Skeletal muscle tissue (tissue), 4 donors: Measurements from ENCODE around the gene TRIAP1. TPM values are rescaled to one million over a fixed set of nuclear protein-coding genes. Genes with fewer than 3 reads are reported as not detected.

Experiments used
- H3K27ac ChIP-seq: one replicate; pipeline ENCODE4 v1.7.0; 2013; ENCODE audit warnings: mild to moderate bottlenecking, low read depth, low read length, inconsistent platforms
- H3K27me3 ChIP-seq, 3 donors: one replicate each; pipeline ENCODE4 v1.7.0; 2013; ENCODE audit warnings: low read length in 3 of 3; ENCODE audit not compliant: control insufficient read depth in 3 of 3, insufficient read depth in 3 of 3
- H3K36me3 ChIP-seq, 3 donors: one replicate each; pipeline ENCODE4 v1.7.0; 2013; ENCODE audit warnings: low read length in 3 of 3; ENCODE audit not compliant: control insufficient read depth in 3 of 3, insufficient read depth in 3 of 3
- H3K4me1 ChIP-seq, 3 donors: one replicate each; pipeline ENCODE4 v1.7.0; 2013; ENCODE audit warnings: low read length in 3 of 3, mild to moderate bottlenecking in 3 of 3; ENCODE audit not compliant: control insufficient read depth in 3 of 3, insufficient read depth in 3 of 3
- H3K4me3 ChIP-seq, 3 donors: one replicate each; pipeline ENCODE4 v1.7.0; 2013; ENCODE audit warnings: low read length in 3 of 3
- H3K9ac ChIP-seq, 3 donors: one replicate each; pipeline ENCODE4 v1.7.0; 2013; ENCODE audit warnings: low read length in 3 of 3, mild to moderate bottlenecking in 3 of 3, moderate library complexity in 2 of 3, low read depth in 1 of 3
- H3K9me3 ChIP-seq, 3 donors: one replicate each; pipeline ENCODE4 v1.7.0; 2013; ENCODE audit warnings: low read length in 3 of 3; ENCODE audit not compliant: control insufficient read depth in 3 of 3
- total RNA-seq: library from RNA; depleted of rRNA; stranded (reverse); fragments of >200 nt; gene quantifications from one replicate; pipeline ENCODE4 v1.2.3, GENCODE V29; 2014
- donor health status: Osteomylitis.

The TRIAP1 gene
- total RNA-seq, 1 donor from 2014 or later = 18.8 TPM

DNA sequence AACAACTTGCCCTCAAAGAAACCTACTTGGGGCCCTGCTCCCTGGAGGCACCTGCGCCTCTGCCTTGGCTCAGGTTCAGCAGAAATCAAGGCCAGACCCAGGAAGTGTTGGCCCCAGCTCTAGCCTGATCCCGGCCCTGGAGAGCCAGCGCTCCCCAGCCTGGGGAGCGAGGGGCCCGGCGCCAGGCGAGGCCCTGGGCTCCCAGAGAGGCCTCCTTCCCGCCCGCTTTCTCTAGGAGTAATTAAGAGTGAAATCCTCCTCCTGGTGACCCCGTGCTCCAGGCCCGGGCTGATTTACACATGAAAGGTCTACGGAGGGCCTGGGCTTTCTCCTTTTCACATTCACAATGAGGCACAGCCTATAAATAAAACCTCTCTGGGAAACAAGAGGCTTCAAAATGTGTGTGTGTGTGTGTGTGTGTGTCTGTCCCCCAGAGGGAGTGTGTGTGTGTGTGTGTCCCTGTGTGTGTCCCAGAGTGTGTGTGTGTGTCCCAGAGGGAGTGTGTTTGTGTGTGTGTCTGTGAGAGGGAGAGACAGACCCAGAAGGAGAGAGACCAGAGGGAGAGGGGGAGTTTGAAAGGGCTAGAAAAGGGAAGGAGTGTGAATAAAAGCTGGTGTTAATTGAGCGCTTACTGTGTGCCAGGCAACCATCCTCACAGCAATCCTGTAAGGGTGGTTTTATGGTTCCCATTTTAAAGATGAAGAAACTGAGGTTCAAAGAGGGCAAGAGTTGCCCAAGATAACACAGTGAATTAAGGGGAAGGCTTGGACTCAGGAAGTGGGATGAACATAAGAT, 32.1 kb downstream of the TRIAP1 start:
- no peak overlapping the region for H3K9ac ChIP-seq
- H3K4me3 ChIP-seq = no peak overlapping the region
- peaks cover 2 to 3% (median 3%) of the 10 kb centered on the region in 3 donors for H3K27me3 ChIP-seq
- H3K27ac ChIP-seq = no peak overlapping the region
- H3K4me1 ChIP-seq = no peaks in the 10 kb centered on the region
- H3K9me3 ChIP-seq = no peaks in the 10 kb centered on the region
- H3K36me3 ChIP-seq = no peaks in the 10 kb centered on the region

DNA sequence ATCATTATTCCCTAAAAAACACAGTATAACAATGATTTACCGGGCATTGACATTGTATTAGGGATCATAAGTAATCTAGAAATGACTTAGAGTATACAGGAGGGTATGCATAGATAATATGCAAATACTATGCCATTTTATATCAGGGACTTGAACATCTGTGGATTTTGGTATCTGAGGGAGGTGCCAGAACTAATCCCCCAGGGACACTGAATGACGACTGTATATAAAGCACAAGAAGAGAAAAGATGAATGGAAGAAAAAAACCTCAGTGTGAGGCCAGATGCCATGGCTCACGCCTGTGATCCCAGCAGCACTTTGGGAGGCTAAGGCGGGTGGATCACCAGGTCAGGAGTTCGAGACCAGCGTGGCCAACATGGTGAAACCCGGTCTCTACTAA, 33.8 kb downstream of the TRIAP1 start:
- H3K27ac ChIP-seq = no peak overlapping the region
- H3K27me3 ChIP-seq = peaks cover 0 to 2% (median 0%) of the 10 kb centered on the region in 3 donors
- H3K9me3 ChIP-seq = no peaks in the 10 kb centered on the region
- no peak overlapping the region for H3K4me3 ChIP-seq
- H3K9ac ChIP-seq = no peak overlapping the region
- H3K36me3 ChIP-seq = no peaks in the 10 kb centered on the region
- no peaks in the 10 kb centered on the region for H3K4me1 ChIP-seq

GRCh38 chr12:120408771-120409170, 37.4 kb downstream of the TRIAP1 start:
- Histone ChIP-seq H3K4me1 (no peaks in the 10 kb centered on the region), H3K9ac (no peak overlapping the region), H3K4me3 (no peak overlapping the region), H3K27me3 (no peaks in the 10 kb centered on the region), H3K27ac (no peak overlapping the region), H3K36me3 (no peaks in the 10 kb centered on the region), H3K9me3 (no peaks in the 10 kb centered on the region)

DNA sequence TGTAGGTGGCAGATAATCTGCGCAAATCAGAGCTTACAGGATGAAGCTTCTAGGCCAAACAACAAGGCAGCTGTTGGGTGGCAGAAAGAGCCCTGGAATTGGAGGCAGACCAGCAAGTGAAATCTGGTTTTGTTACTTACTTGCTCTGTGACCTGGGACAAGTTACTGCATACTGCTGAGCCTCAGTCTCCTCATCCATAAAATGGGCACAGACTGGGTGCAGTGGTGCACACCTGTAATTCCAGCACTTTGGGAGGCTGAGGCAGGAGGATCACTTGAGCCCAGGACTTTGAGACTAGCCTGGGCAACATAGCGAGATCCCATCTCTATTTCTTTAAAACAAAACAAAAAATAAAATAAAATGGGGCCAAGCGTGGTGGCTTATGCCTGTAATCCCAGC, 39.6 kb downstream of the TRIAP1 start:
- no peak overlapping the region for H3K27ac ChIP-seq
- H3K9me3 ChIP-seq = no peaks in the 10 kb centered on the region
- H3K4me1 ChIP-seq = no peaks in the 10 kb centered on the region
- no peaks in the 10 kb centered on the region for H3K36me3 ChIP-seq
- no peak overlapping the region for H3K9ac ChIP-seq
- H3K27me3 ChIP-seq = peaks cover 0 to 6% (median 4%) of the 10 kb centered on the region in 3 donors
- H3K4me3 ChIP-seq = no peak overlapping the region

DNA sequence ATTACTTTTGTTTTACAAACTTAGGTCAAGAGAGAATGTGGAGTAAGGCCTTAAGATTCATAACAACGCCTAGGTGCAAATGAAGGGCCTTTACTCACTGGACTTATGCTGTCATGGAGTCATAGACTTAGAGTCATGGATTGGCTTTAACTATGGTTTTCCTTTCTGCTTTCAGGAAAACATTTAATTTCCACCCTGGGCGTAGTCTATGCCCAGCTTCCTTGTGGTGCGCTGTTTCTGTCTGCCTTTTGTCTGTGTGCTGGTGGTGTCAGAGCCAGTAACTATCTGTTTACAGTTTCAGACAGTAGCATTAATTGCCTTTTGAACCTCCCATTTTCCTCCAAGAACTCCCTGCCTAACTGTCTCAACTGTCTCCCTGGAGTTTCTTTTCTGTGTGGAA, 40.1 kb downstream of the TRIAP1 start:
- no peaks in the 10 kb centered on the region for H3K36me3 ChIP-seq
- no peaks in the 10 kb centered on the region for H3K9me3 ChIP-seq
- peaks cover 0 to 6% (median 4%) of the 10 kb centered on the region in 3 donors for H3K27me3 ChIP-seq
- no peak overlapping the region for H3K9ac ChIP-seq
- H3K4me3 ChIP-seq = no peak overlapping the region
- no peaks in the 10 kb centered on the region for H3K4me1 ChIP-seq
- no peak overlapping the region for H3K27ac ChIP-seq

- Histone ChIP-seq H3K36me3 (no peaks in the 10 kb centered on the region), H3K27me3 (peaks cover 0 to 6% (median 4%) of the 10 kb centered on the region in 3 donors), H3K4me1 (no peaks in the 10 kb centered on the region), H3K9me3 (no peaks in the 10 kb centered on the region), H3K9ac (no peak overlapping the region), H3K4me3 (no peak overlapping the region), H3K27ac (no peak overlapping the region)
These were observed 41.9 kb downstream of the TRIAP1 start for GRCh38 chr12:120404271-120404670.

GRCh38 chr12:120403869-120404268, 42.3 kb downstream of the TRIAP1 start:
- Histone ChIP-seq H3K4me3 (no peak overlapping the region), H3K9me3 (no peaks in the 10 kb centered on the region), H3K9ac (no peak overlapping the region), H3K4me1 (no peaks in the 10 kb centered on the region), H3K27me3 (peaks cover under 1 to 6% (median 4%) of the 10 kb centered on the region in 3 donors), H3K27ac (no peak overlapping the region), H3K36me3 (no peaks in the 10 kb centered on the region)

GRCh38 chr12:120402217-120402616, 44.0 kb downstream of the TRIAP1 start:
- H3K9ac ChIP-seq = no peak overlapping the region
- H3K4me3 ChIP-seq = no peak overlapping the region
- H3K27ac ChIP-seq = no peak overlapping the region
- H3K36me3 ChIP-seq = no peaks in the 10 kb centered on the region
- peaks cover 4 to 19% (median 12%) of the 10 kb centered on the region in 3 donors for H3K27me3 ChIP-seq
- H3K4me1 ChIP-seq = no peaks in the 10 kb centered on the region
- no peaks in the 10 kb centered on the region for H3K9me3 ChIP-seq

GRCh38 chr12:120399531-120399930, 46.7 kb downstream of the TRIAP1 start:
- Histone ChIP-seq H3K9ac (no peak overlapping the region), H3K36me3 (no peaks in the 10 kb centered on the region), H3K9me3 (no peaks in the 10 kb centered on the region), H3K4me1 (no peaks in the 10 kb centered on the region), H3K27me3 (peaks cover 6 to 26% (median 21%) of the 10 kb centered on the region in 3 donors), H3K27ac (no peak overlapping the region), H3K4me3 (no peak overlapping the region)

DNA sequence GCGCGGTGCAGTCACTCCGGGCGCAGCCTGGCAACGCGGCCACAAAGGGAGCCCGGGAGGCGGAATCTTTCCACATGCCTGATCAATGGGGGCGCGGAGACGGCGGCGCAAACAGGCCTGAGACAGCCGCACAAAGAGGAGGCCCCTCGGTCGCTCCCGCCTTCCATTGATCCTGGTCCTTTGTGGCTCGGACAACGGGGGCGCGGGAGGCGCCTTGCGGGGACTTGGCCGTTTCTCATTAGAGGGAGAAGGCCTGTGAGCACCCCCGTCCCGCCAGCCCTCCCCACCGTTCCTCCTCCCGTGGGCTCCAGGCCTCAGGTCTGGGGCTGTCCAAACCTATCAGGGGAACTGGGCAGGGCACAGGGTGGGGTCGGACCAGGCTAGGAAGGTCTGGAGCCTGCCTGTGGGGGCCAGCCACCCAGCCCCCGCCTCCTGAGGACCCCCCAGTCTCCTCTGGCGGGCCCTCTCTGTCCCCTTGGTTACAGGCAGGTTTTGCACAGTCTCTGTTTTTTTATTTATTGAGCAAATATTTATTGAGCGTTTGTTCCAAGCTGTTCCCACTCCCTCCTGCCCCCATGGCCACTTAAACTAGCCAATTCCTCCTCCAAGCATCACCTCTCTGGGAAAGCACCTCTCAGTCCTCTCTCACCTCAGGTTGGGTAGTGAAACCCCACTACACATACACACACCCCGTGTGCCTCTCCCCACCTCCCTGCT, 48.2 kb downstream of the TRIAP1 start:
- H3K27ac ChIP-seq = no peak overlapping the region
- H3K4me3 ChIP-seq = no peak overlapping the region
- H3K36me3 ChIP-seq = no peaks in the 10 kb centered on the region
- no peaks in the 10 kb centered on the region for H3K4me1 ChIP-seq
- H3K27me3 ChIP-seq = peaks cover 14 to 36% (median 30%) of the 10 kb centered on the region in 3 donors
- H3K9me3 ChIP-seq = no peaks in the 10 kb centered on the region
- H3K9ac ChIP-seq = no peak overlapping the region
